Stimulated activated CD4-positive, alpha-beta T cell treated with anti-CD3 and anti-CD28 coated beads, Interleukin-4, amount 100 ng/mL, for 4 hours (primary cell): ENCODE data around the gene ATP10A.

Source experiments
- DNase-seq, 2 experiments: peaks; one replicate each; pipeline ENCODE4 v3.0.0-alpha.2; 2020

Gene ATP10A

GRCh38 chr15:25693321-25694238, 169.5 kb downstream of the ATP10A start:
- peak in 1 of 2 experiments; percentile 23 for DNase-seq

GRCh38 chr15:25691544-25692430, 171.3 kb downstream of the ATP10A start:
- no peak for DNase-seq

DNA sequence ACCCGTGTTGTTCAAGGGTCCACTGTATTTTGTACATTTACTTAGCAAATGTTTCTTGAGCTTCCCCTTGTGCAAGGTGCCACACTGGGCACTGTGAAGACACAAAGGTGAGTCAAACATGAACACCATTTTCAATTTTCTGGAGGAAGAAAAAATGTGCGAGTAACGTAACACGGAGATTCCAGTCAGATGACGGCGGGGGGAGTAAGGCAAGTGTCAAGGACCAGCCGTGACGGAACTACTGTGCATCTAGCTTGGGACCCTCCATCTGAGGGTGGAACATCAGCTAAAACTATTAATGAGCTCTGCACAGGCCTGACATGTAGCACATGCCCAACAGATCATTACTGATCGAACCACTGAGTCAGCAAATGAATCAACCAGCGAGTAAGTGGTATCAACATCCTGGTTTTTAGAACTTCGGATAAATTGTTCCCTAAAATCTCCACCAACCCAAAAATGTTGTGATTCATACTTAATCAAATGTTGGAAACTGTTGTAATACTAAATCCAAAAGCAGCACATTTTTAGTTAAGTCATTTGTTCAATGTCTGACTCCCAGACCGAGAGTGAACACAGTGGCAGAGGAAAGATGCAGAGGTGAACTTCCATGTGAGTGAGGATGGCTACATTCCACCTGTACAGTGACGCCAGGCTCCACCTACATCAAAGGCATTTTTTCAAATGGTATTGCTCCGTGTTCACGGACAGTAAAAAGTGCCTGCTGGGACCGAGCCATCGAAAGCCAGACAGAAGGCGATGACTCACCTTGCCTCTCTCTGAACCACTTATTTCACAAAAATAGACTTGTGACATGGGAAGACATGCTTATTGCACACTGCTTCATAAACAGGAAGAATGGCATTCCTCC, 172.2 kb downstream of the ATP10A start:
- DNase-seq, result no peak

DNA sequence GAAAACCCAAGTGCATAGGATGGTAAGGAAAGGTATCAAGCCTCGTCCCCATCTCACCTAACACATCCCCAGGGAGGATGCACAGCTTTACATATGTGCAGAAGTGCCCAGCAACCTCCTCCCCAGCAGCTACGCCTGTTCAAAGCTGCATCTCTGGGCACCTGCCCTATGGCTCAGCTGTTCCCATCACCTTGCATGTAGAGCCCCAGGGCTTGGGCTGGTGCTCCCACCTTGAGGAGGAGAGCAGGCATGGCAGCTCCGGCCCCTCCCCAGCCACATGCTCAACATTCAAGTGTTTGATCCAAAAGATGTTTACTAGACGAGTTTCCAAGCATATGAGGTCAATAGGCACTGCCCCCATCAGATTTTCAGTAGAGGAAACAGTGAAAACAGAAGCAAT, 173.5 kb downstream of the ATP10A start:
- DNase-seq, result no peak

DNA sequence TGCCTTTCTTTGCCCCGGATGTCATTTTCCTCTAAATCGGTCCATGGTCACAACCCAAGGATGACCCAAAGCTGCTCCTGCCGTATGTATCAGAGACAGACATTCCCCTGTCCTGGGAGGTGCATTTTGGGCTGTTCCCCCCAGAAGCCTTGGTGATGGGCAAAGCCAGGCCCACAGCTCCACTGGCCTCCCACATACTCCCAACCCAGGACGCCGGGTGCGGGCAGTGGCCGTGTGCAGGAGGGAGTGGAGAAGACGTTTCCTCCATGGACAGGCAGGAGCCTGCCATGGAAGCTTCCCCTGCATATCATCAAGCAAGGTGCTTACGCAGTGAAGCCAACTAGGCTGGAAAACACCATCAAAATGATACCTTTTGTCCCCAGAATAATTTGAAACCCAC, 175.0 kb downstream of the ATP10A start:
- no peak for DNase-seq

DNA sequence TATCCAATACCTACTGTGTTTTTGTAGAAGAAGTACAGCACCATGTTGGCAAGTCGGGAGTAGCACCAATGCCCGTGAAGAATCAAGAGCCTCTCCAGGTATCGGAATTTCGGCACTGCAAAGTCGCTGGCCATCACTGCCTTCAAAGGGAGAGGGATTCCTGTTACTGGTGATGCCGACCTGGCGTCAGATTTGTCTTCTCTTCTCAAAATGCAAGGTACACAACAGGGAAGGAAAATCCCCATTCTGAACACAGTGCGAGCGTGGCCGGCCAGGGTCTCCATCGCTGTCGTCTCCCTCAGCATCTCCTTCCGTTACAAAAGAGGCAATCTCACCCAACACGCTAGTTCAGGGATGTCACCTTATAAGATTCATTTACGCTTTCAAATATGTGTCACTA, 175.4 kb downstream of the ATP10A start:
- DNase-seq, result no peak

DNA sequence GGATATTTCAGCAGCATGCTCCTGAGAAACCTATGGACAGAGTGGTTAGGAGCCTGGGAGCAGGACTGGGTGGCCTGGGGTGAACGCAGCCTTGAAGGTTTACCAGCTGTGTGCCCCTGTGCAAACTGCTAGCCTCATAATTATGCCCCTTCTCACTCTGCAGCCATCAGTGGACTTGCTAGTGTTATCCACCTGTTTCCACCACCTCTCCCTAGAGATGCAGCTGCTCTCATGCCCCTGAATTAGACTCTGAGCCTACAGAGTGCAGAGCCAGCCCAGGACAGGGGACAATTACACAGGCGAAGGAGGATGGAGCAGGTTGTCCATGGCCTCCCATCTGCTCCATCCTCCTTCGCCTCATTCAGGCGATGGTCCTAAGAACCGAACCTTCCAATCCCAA, 175.9 kb downstream of the ATP10A start:
- DNase-seq, result no peak

- DNase-seq, result no peak
Measured at GRCh38 chr15:25686780-25687179, 176.3 kb downstream of the ATP10A start.

DNA sequence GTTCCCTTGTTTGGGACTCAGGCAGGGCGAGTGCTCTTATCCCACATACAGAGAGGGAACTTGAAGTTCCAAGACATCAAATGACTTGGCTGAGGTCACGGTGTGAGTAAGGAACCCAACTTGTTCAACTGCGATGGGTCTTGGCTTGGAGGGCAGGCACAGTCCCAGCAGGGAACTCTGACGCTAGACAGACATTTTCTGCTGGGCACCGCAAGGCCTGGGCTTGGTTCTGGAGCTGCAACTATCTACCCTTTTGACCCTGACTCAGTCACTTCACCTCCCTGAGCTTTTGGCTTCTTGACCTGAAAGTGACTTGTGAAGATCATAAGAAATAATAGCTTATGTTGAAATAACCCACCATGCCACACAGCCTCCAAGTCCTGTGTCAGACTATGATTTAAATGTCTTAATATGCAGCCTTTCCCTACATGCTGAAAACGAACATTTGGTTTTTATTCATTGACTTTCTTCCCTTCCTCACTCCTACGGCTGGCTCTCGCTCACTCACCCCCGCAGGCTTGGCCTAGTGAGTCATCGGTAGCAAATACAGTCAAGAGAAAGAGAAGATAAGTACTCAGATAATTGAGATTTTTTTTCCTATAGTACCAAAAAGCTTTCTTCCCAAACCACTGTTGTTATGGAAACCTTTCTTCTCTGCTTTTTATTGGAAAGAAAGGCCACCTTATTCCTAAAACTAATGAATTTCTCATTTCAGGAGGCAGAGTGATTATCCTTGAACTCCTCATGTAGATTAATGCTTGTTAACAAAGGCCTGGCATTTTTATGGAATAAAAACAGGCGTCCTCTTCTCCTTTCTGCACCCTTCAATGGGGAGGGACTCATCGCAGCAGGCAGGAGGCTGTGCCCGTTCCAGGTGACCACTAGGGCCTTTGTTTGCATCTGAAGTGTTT, 178.4 kb downstream of the ATP10A start:
- no peak for DNase-seq

- DNase-seq, result no peak
Measured at GRCh38 chr15:25683911-25684310, 179.2 kb downstream of the ATP10A start.

- no peak for DNase-seq
Measured at GRCh38 chr15:25683415-25683814, 179.7 kb downstream of the ATP10A start.

DNA sequence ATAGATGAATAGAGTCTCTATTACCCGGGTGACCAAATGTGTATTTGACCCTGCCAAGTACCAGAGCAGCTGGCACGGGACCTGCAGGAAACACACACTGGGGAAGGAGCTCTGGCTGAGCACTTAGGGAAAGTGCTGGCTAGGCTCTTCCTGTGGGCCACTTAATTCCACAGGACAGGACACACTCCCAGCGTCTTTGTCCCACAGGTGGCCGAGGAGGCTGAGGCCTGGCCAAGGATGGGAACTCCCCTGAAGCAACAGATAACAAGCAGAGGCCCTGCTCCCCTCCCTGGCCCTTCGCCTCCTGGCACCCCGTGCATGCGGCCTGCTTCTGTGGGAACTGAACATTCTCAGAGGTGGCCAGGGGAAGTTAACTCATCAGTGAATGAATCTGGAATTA, 180.8 kb downstream of the ATP10A start:
- no peak for DNase-seq

- DNase-seq, result no peak
Measured at GRCh38 chr15:25680686-25681025, 182.5 kb downstream of the ATP10A start.

DNA sequence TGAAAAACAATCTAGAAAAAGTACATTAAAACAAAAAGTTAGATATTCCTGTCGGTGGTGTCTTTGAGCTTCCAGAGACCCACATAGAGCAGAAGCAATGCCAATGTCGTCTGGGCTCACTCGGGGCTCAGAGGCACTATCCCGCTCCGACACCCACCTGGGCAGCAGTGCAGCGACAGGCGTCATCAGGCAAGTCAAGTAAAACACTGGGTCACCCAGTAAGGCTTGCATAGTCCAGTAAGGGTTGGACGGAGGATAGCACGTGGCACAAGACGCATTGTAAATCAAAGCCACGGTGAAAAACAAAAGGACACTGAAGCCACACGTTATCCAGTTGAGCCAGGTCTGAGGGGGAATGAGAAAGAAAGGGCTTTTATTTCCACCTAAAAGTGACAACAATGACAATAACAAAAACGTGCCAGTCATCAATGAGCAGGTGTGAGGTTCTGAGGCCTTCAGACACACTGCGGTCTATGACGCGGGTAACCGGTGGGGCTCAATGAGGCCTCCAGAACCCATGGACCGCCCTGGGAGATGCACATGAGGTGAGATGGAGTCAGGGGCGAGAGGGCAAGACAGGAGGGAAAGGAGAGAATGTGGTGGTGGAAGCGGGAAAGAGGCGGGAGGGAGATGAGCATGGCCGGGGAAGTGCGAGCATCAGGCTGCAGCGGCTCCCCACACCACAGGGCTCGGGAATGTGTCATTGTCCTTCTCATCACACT, 183.0 kb downstream of the ATP10A start:
- no peak for DNase-seq

GRCh38 chr15:25679492-25679891, 183.6 kb downstream of the ATP10A start:
- DNase-seq, result no peak

DNA sequence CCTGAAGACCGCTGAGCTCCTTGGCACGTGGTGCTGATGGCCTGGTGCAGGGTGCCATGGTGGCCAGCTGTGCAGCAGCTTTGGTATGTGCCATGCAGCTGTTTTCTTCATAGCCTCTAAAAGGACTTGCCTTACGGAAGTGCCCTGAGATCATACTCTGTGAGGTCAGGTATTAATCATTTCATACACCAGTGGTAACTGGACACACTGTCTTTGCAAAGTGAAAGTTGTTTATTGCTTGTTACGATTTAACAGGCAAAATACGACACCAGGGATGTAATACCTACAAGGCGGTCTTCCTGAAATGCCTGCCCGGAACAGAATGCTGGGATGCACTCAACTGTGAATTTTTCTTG, 184.6 kb downstream of the ATP10A start:
- DNase-seq, result no peak

- no peak for DNase-seq
Measured at GRCh38 chr15:25677719-25678499, 185.2 kb downstream of the ATP10A start.

DNA sequence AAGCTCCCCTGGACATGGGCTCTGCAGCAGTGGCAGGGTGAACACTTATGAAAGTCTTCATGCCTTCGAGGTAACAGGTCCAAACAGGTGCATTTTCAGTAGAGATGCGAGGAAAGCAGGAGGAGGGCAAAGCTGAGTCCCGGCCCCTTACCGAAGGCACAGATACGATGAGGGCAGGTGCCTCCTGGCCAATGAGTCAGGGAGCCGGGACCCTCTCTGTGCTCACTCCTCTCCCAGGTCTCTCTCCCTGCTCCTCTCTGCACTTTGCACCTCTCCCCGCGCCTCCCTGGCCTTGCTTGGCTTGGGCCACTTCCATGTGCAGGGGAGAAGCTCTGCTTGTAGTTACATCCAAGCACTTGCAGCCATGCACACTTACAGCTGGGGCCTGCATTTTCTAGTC, 187.1 kb downstream of the ATP10A start:
- DNase-seq, result no peak

DNA sequence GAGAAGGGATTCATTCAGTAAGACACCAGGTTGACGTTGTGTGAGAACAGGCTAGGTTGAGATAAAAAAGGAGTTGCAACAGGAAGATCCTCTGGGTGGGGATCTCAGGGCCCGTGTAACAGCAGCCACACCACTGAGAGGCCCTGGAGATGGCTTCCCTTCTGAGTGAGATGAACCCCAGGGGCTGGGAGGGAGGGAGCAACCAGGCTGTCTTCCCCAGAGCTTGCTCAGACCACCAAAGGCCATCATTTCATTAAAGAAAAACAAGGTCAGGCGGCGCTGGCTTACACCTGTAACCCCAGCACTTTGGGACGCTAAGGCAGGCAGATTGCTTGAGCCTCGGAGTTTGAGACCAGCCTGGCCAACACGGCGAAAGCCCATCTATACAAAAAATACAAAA, 187.7 kb downstream of the ATP10A start:
- no peak for DNase-seq

- DNase-seq, result no peak
Measured at GRCh38 chr15:25674913-25675312, 188.2 kb downstream of the ATP10A start.
